Measurements from ENCODE around the gene PIGX. TPM values are rescaled to one million over a fixed set of nuclear protein-coding genes. Genes with fewer than 3 reads are reported as not detected.
"Not testable (repeated sequence)": the region's sequence is repeated elsewhere in the genome, so short reads cannot be mapped to it uniquely, and the experiment has no call there.

Gene PIGX
- total RNA-seq, 2 donors from 2014 or later = 19.5 to 23.3 TPM

GRCh38 chr3:196739671-196740480 is 27.7 kb downstream of the PIGX start, which contains the start of gene PAK2:
PAK2 (plus strand) TSS chr3:196739857; CDS start chr3:196782647, 42,790 bp downstream.
- Histone ChIP-seq H3K27me3 (no peaks in the 10 kb centered on the region), H3K9me3 (no peaks in the 10 kb centered on the region), H3K4me1 (no peaks in the 10 kb centered on the region), H3K4me3 (peak within 1 kb of the TSS; percentile 93), H3K9ac (ENCODE audit: low read depth in 2 of 2, low read length in 2 of 2) (peak within 1 kb of the TSS; percentile 95 to 98), H3K36me3 (no peaks in the 10 kb centered on the region), H3K27ac (peak within 1 kb of the TSS; percentile 100)
- intact Hi-C loops (cut with DNase I) = no loop called here
- DNase-seq = peak; percentile 96
- no peak for TF ChIP-seq CTCF (IDR thresholded peaks at IDR 0.05)

GRCh38 chr3:196740481-196741248 is 28.5 kb downstream of the PIGX start:
- no peaks in the 10 kb centered on the region for H3K27me3 ChIP-seq
- no peaks in the 10 kb centered on the region for H3K9me3 ChIP-seq
- peak overlapping the region; percentile 93 for H3K4me3 ChIP-seq
- no peak for TF ChIP-seq CTCF (IDR thresholded peaks at IDR 0.05)
- peak overlapping the region; percentile 100 for H3K27ac ChIP-seq
- H3K4me1 ChIP-seq = no peaks in the 10 kb centered on the region
- intact Hi-C loops (cut with DNase I) = no loop called here
- DNase-seq = peak; percentile 59
- peak overlapping the region; percentile 95 to 98 for H3K9ac ChIP-seq (ENCODE audit: low read depth in 2 of 2, low read length in 2 of 2)
- no peaks in the 10 kb centered on the region for H3K36me3 ChIP-seq

GRCh38 chr3:196741249-196741889 is 29.2 kb downstream of the PIGX start:
- Histone ChIP-seq H3K4me1 (no peaks in the 10 kb centered on the region), H3K27me3 (no peaks in the 10 kb centered on the region), H3K9ac (ENCODE audit: low read depth in 2 of 2, low read length in 2 of 2) (peak overlapping the region; percentile 28 to 95), H3K4me3 (peak overlapping the region; percentile 93), H3K27ac (peak overlapping the region; percentile 100), H3K36me3 (no peaks in the 10 kb centered on the region), H3K9me3 (no peaks in the 10 kb centered on the region)
- TF ChIP-seq CTCF (IDR thresholded peaks at IDR 0.05) = no peak
- DNase-seq = no peak
- intact Hi-C loops (cut with DNase I) = no loop called here

- intact Hi-C loops (cut with DNase I); H3K36me3 ChIP-seq; H3K9ac ChIP-seq (ENCODE audit: low read depth in 2 of 2, low read length in 2 of 2); DNase-seq; H3K27me3 ChIP-seq; H3K4me3 ChIP-seq; H3K9me3 ChIP-seq; H3K4me1 ChIP-seq; H3K27ac ChIP-seq: not testable (repeated sequence)
Observed at GRCh38 chr3:196743569-196743968, 31.4 kb downstream of the PIGX start.

- Histone ChIP-seq H3K27me3 (no peaks in the 10 kb centered on the region), H3K9me3 (no peaks in the 10 kb centered on the region), H3K36me3 (no peaks in the 10 kb centered on the region), H3K27ac (no peak overlapping the region), H3K9ac (ENCODE audit: low read depth in 2 of 2, low read length in 2 of 2) (no peak overlapping the region), H3K4me1 (peaks cover under 1% of the 10 kb centered on the region), H3K4me3 (no peak overlapping the region)
- TF ChIP-seq CTCF (IDR thresholded peaks at IDR 0.05) = no peak
- no peak for DNase-seq
- intact Hi-C loops (cut with DNase I) = no loop called here
Observed at GRCh38 chr3:196749125-196749524, 36.9 kb downstream of the PIGX start.

Data from colonic mucosa (tissue), 4 donors.